GM12801 (cell line): ENCODE results near the gene FOXO1.

Source experiments
- CTCF ChIP-seq: IDR thresholded peaks from one replicate; pipeline ENCODE4 v1.5.1; 2011; ENCODE audit warnings: control low read depth; ENCODE audit not compliant: insufficient read length; ENCODE audit errors: extremely low read depth

The FOXO1 gene

GRCh38 chr13:40536443-40537113 is 129.9 kb downstream of the FOXO1 start:
- no peak for TF ChIP-seq CTCF

GRCh38 chr13:40535345-40535836 is 131.1 kb downstream of the FOXO1 start:
- TF ChIP-seq CTCF: no peak

- TF ChIP-seq CTCF: no peak
Observed at GRCh38 chr13:40534456-40534855, 132.0 kb downstream of the FOXO1 start.

- TF ChIP-seq CTCF: no peak
Observed at GRCh38 chr13:40533072-40533471, 133.4 kb downstream of the FOXO1 start.

- no peak for TF ChIP-seq CTCF
Observed at GRCh38 chr13:40530961-40531360, 135.5 kb downstream of the FOXO1 start.

GRCh38 chr13:40528881-40529280 is 137.6 kb downstream of the FOXO1 start:
- TF ChIP-seq CTCF: no peak

- no peak for TF ChIP-seq CTCF
Observed at GRCh38 chr13:40527914-40528313, 138.5 kb downstream of the FOXO1 start.
